KMS-11 (cell line): Measurements from ENCODE around the gene TSGA10IP.

Experiments used
- H2AFZ ChIP-seq: fragments of 200-600 bp; sonication (generic); 2 replicates; pipeline ENCODE4 v1.6.1; 2016; ENCODE audit warnings: antibody characterized with exemption, mixed run types, low read depth
- H3K27ac ChIP-seq: fragments of 200-600 bp; sonication (generic); 2 replicates; pipeline ENCODE4 v1.6.1; 2016; ENCODE audit warnings: mild to moderate bottlenecking, mixed run types
- H3K27me3 ChIP-seq: fragments of 200-600 bp; sonication (generic); 2 replicates; pipeline ENCODE4 v1.6.1; 2017; ENCODE audit warnings: mild to moderate bottlenecking, low read depth, mixed run types, moderate library complexity; ENCODE audit not compliant: insufficient read depth
- H3K36me3 ChIP-seq: fragments of 200-600 bp; sonication (generic); 2 replicates; pipeline ENCODE4 v1.6.1; 2017; ENCODE audit warnings: mild to moderate bottlenecking, mixed run types; ENCODE audit not compliant: insufficient read depth
- H3K4me1 ChIP-seq: fragments of 200-600 bp; sonication (generic); 2 replicates; pipeline ENCODE4 v1.6.1; 2016; ENCODE audit warnings: mild to moderate bottlenecking, low read depth, mixed run types; ENCODE audit not compliant: poor library complexity, severe bottlenecking
- H3K4me2 ChIP-seq: fragments of 200-600 bp; sonication (generic); 2 replicates; pipeline ENCODE4 v1.7.0; 2016; ENCODE audit warnings: mild to moderate bottlenecking, mixed run types
- H3K4me3 ChIP-seq: fragments of 200-600 bp; sonication (generic); IDR thresholded peaks from 2 replicates; pipeline ENCODE4 v1.6.1; 2017; ENCODE audit warnings: low read depth, low read length, mixed read lengths; ENCODE audit not compliant: insufficient read depth
- H3K79me2 ChIP-seq: fragments of 200-600 bp; sonication (generic); 2 replicates; pipeline ENCODE4 v1.6.1; 2016; ENCODE audit warnings: low read depth, mixed run types; ENCODE audit not compliant: insufficient read depth
- H3K9ac ChIP-seq: fragments of 200-600 bp; sonication (generic); 2 replicates; pipeline ENCODE4 v1.6.1; 2016; ENCODE audit warnings: mild to moderate bottlenecking, mixed run types
- H4K20me1 ChIP-seq: fragments of 200-600 bp; sonication (generic); 2 replicates; pipeline ENCODE4 v1.6.1; 2016; ENCODE audit warnings: mild to moderate bottlenecking, mixed run types; ENCODE audit not compliant: insufficient read depth
- CTCF ChIP-seq: fragments of 200-600 bp; sonication (generic); conservative IDR thresholded peaks from 2 replicates; pipeline ENCODE4 v1.6.1; 2017; ENCODE audit warnings: low read depth, mild to moderate bottlenecking, antibody characterized with exemption, low read length, moderate library complexity, mixed read lengths

Gene TSGA10IP

GRCh38 chr11:65898656-65899355 is 46.5 kb upstream of the TSGA10IP start:
- no peak overlapping the region for H3K27ac ChIP-seq
- H3K4me1 ChIP-seq, result peaks cover 34% of the 10 kb centered on the region
- no peak overlapping the region for H3K4me2 ChIP-seq
- H3K4me3 ChIP-seq, result no peak overlapping the region
- no peaks in the 10 kb centered on the region for H3K27me3 ChIP-seq
- H2AFZ ChIP-seq, result no peak overlapping the region
- no peaks in the 10 kb centered on the region for H4K20me1 ChIP-seq
- no peaks in the 10 kb centered on the region for H3K79me2 ChIP-seq
- no peak for TF ChIP-seq CTCF
- no peaks in the 10 kb centered on the region for H3K36me3 ChIP-seq
- H3K9ac ChIP-seq, result no peak overlapping the region

- Histone ChIP-seq H3K4me2 (peak overlapping the region; percentile 93), H3K79me2 (no peaks in the 10 kb centered on the region), H3K9ac (peak overlapping the region; percentile 41; the same call in 1 of the 2 replicates), H2AFZ (peak overlapping the region; percentile 61), H3K4me3 (no peak overlapping the region), H4K20me1 (no peaks in the 10 kb centered on the region), H3K4me1 (peaks cover 40% of the 10 kb centered on the region), H3K27ac (no peak overlapping the region), H3K27me3 (no peaks in the 10 kb centered on the region), H3K36me3 (no peaks in the 10 kb centered on the region)
- no peak for TF ChIP-seq CTCF
Observed at GRCh38 chr11:65899356-65900124, 45.7 kb upstream of the TSGA10IP start.

- Histone ChIP-seq H3K9ac (peak within 1 kb of the TSS; percentile 41; the same call in 1 of the 2 replicates), H3K27me3 (no peaks in the 10 kb centered on the region), H3K4me1 (peaks cover 40% of the 10 kb centered on the region)
Observed at GRCh38 chr11:65900125-65900898, 45.0 kb upstream of the TSGA10IP start, which contains the start of gene FOSL1. Gene FOSL1, minus strand, starts transcription at chr11:65900388. Its CDS starts 49 bp downstream, at chr11:65900339.

More at GRCh38 chr11:65900125-65900898, 45.0 kb upstream of the TSGA10IP start, which contains the start of gene FOSL1:
- Histone ChIP-seq H3K4me2 (peak within 1 kb of the TSS; percentile 93), H3K36me3 (no peaks in the 10 kb centered on the region), H3K79me2 (no peaks in the 10 kb centered on the region), H3K4me3 (no peak within 1 kb of the TSS), H4K20me1 (no peaks in the 10 kb centered on the region), H3K27ac (peak within 1 kb of the TSS; percentile 81; the same call in 1 of the 2 replicates), H2AFZ (peak within 1 kb of the TSS; percentile 61)
- TF ChIP-seq CTCF, result no peak
